H1 (cell line): ENCODE measurements around the gene SLC12A7. TPM values are rescaled to one million over a fixed set of nuclear protein-coding genes. Genes with fewer than 3 reads are reported as not detected.

Experiments
- CTCF ChIA-PET: fragments of 300-600 bp; sonication (Branson Sonifier 250); formaldehyde crosslinking; loops from one replicate; lab custom pipeline; 2021; ENCODE audit not compliant: partially characterized antibody; lab: Charles Lee
- POLR2A ChIA-PET: fragments of 300-600 bp; sonication (Branson Sonifier 250); formaldehyde crosslinking; loops from one replicate; lab custom pipeline; 2021; ENCODE audit warnings: inconsistent platforms; ENCODE audit not compliant: partially characterized antibody; lab: Charles Lee
- DNase-seq, 2 experiments: peaks; one replicate each; pipeline versions ENCODE4 v3.0.0 to v3.0.0-alpha.2; 2010 to 2022; ENCODE audit warnings: low spot score in 2 of 2, low read depth in 1 of 2, mixed read lengths in 1 of 2
- FAIRE-seq: peaks from 2 replicates; lab custom pipeline; 2011; peaks lifted over from hg19 to GRCh38; lab: Jason Lieb, UNC
- H2AFZ ChIP-seq: 2 replicates; pipeline ENCODE4 v1.8.1; 2012; ENCODE audit warnings: low read length, inconsistent platforms
- H2AK5ac ChIP-seq: 2 replicates; pipeline ENCODE4 v1.6.1; 2013; ENCODE audit warnings: low read depth, low read length
- H2BK120ac ChIP-seq: replicated peaks from 2 replicates; pipeline ENCODE3; 2013; ENCODE audit warnings: low read depth, low read length, inconsistent platforms
- H2BK12ac ChIP-seq: 2 replicates; pipeline ENCODE4 v1.6.1; 2013; ENCODE audit warnings: low read depth, low read length
- H2BK15ac ChIP-seq: 2 replicates; pipeline ENCODE4 v1.6.1; 2013; ENCODE audit warnings: low read length
- H2BK20ac ChIP-seq: 2 replicates; pipeline ENCODE4 v1.6.1; 2013; ENCODE audit warnings: low read length
- H2BK5ac ChIP-seq: 2 replicates; pipeline ENCODE4 v1.6.1; 2013; ENCODE audit warnings: low read depth, low read length
- H3K14ac ChIP-seq: 2 replicates; pipeline ENCODE4 v1.6.1; 2013; ENCODE audit warnings: inconsistent platforms; ENCODE audit not compliant: insufficient read length
- H3K18ac ChIP-seq: 2 replicates; pipeline ENCODE4 v1.6.1; 2013; ENCODE audit warnings: low read length; ENCODE audit errors: extremely low read depth
- H3K23ac ChIP-seq: 2 replicates; pipeline ENCODE4 v1.6.1; 2013; ENCODE audit warnings: inconsistent platforms; ENCODE audit not compliant: insufficient read length
- H3K23me2 ChIP-seq: 2 replicates; pipeline ENCODE4 v1.6.1; 2013; ENCODE audit warnings: low read depth, low read length
- H3K27ac ChIP-seq: 2 replicates; pipeline ENCODE4 v1.6.1; 2011; ENCODE audit warnings: low read depth, low read length, inconsistent platforms
- H3K27me3 ChIP-seq, 4 experiments: replicated peaks in 1 of 4; 1 replicate in 1 of 4; 2 replicates in 3 of 4; pipeline versions ENCODE4 v1.6.1 to v1.8.1; 2011 to 2013; ENCODE audit warnings: low read length in 3 of 4, mild to moderate bottlenecking in 3 of 4, inconsistent platforms in 2 of 4, mixed read lengths in 2 of 4, moderate library complexity in 1 of 4; ENCODE audit not compliant: control insufficient read depth in 3 of 4, insufficient read depth in 3 of 4; ENCODE audit errors: extremely low read depth in 1 of 4
- H3K36me3 ChIP-seq, 4 experiments: 2 replicates each; pipeline versions ENCODE4 v1.6.1 to v1.8.1; 2011 to 2013; ENCODE audit warnings: mild to moderate bottlenecking in 4 of 4, low read length in 3 of 4, moderate library complexity in 2 of 4, control low read depth in 1 of 4, inconsistent platforms in 1 of 4; ENCODE audit not compliant: insufficient read depth in 4 of 4, control insufficient read depth in 2 of 4
- H3K4ac ChIP-seq: replicated peaks from 2 replicates; pipeline ENCODE3; 2013; ENCODE audit warnings: low read length, low read depth, mixed read lengths, inconsistent platforms; ENCODE audit not compliant: insufficient read length
- H3K4me1 ChIP-seq, 4 experiments: replicated peaks in 1 of 4; 1 replicate in 1 of 4; 2 replicates in 3 of 4; pipeline versions ENCODE4 v1.6.1 to v1.8.1; 2011 to 2013; ENCODE audit warnings: low read length in 3 of 4, inconsistent platforms in 2 of 4, mixed read lengths in 1 of 4; ENCODE audit not compliant: insufficient read depth in 4 of 4, control insufficient read depth in 3 of 4
- H3K4me2 ChIP-seq, 2 experiments: 2 replicates each; pipeline versions ENCODE4 v1.6.1 to v1.8.1; 2011 to 2013; ENCODE audit warnings: low read depth in 2 of 2, low read length in 2 of 2, control low read depth in 1 of 2, inconsistent platforms in 1 of 2, mild to moderate bottlenecking in 1 of 2; ENCODE audit not compliant: insufficient read depth in 1 of 2
- H3K4me3 ChIP-seq, 4 experiments: fragments of 200-600, 300-600 bp in 1 of 4; sonication (generic), shearing (Covaris generic), sonication (Bioruptor Twin) in 1 of 4; 2 replicates each; pipeline versions ENCODE4 v1.5.1 to v1.8.1; 2011 to 2016; ENCODE audit warnings: low read length in 4 of 4, low read depth in 3 of 4, control low read depth in 2 of 4, inconsistent platforms in 2 of 4, mild to moderate bottlenecking in 2 of 4, mixed read lengths in 1 of 4, moderate library complexity in 1 of 4; ENCODE audit not compliant: insufficient read depth in 2 of 4; ENCODE audit errors: extremely low read depth in 1 of 4
- H3K56ac ChIP-seq: replicated peaks from 2 replicates; pipeline ENCODE3; 2013; ENCODE audit warnings: low read depth, mild to moderate bottlenecking, mixed read lengths, low read length, inconsistent platforms; ENCODE audit not compliant: insufficient read length
- H3K79me1 ChIP-seq: 2 replicates; pipeline ENCODE4 v1.6.1; 2013; ENCODE audit warnings: low read depth, low read length, control low read depth
- H3K79me2 ChIP-seq, 2 experiments: 2 replicates each; pipeline versions ENCODE4 v1.6.1 to v1.8.1; 2012 to 2013; ENCODE audit warnings: low read length in 2 of 2, mild to moderate bottlenecking in 2 of 2, inconsistent platforms in 1 of 2; ENCODE audit not compliant: insufficient read depth in 2 of 2, control insufficient read depth in 1 of 2
- H3K9ac ChIP-seq, 4 experiments: replicated peaks in 1 of 4; 1 replicate in 1 of 4; 2 replicates in 3 of 4; pipeline versions ENCODE4 v1.6.1 to v1.8.1; 2011 to 2013; ENCODE audit warnings: low read depth in 3 of 4, low read length in 3 of 4, control low read depth in 2 of 4, mild to moderate bottlenecking in 2 of 4, moderate library complexity in 2 of 4, inconsistent platforms in 1 of 4; ENCODE audit errors: extremely low read depth in 1 of 4
- H3K9me3 ChIP-seq, 2 experiments: 2 replicates each; pipeline versions ENCODE4 v1.6.1 to v1.8.1; 2012 to 2013; ENCODE audit warnings: mild to moderate bottlenecking in 2 of 2, moderate library complexity in 2 of 2, control low read depth in 1 of 2, inconsistent platforms in 1 of 2, low read depth in 1 of 2, low read length in 1 of 2, mixed read lengths in 1 of 2; ENCODE audit not compliant: insufficient read depth in 2 of 2
- H4K20me1 ChIP-seq, 2 experiments: replicated peaks in 1 of 2; 2 replicates each; pipeline versions ENCODE3 to v1.8.1; 2011 to 2013; ENCODE audit warnings: inconsistent platforms in 2 of 2, low read length in 2 of 2, mild to moderate bottlenecking in 1 of 2; ENCODE audit not compliant: insufficient read depth in 2 of 2, control insufficient read depth in 1 of 2
- H4K5ac ChIP-seq: 2 replicates; pipeline ENCODE4 v1.6.1; 2013; ENCODE audit warnings: low read length, low read depth, mixed read lengths, inconsistent platforms; ENCODE audit not compliant: insufficient read length
- H4K8ac ChIP-seq: 2 replicates; pipeline ENCODE4 v1.8.0; 2013; ENCODE audit warnings: mild to moderate bottlenecking, moderate library complexity, low read length, inconsistent platforms; ENCODE audit not compliant: insufficient read depth; ENCODE audit errors: extremely low read depth
- H4K91ac ChIP-seq: replicated peaks from 2 replicates; pipeline ENCODE3; 2013; ENCODE audit warnings: low read length, mixed read lengths, inconsistent platforms; ENCODE audit not compliant: insufficient read length
- CHD2 ChIP-seq: IDR thresholded peaks from 2 replicates; pipeline ENCODE4 v1.6.1; 2012; ENCODE audit warnings: low read length, improper control_type of control experiment
- HDAC2 ChIP-seq, 2 experiments: fragments of 300-600 bp in 1 of 2; sonication (generic) in 1 of 2; IDR thresholded peaks; 2 replicates each; pipeline ENCODE4 v1.6.1; 2011 to 2012; ENCODE audit warnings: low read depth in 2 of 2, low read length in 2 of 2, mild to moderate bottlenecking in 2 of 2, moderate library complexity in 2 of 2, borderline replicate concordance in 1 of 2, inconsistent platforms in 1 of 2
- KDM5A ChIP-seq: fragments of 200-600 bp; IDR thresholded peaks from 2 replicates; pipeline ENCODE4 v1.7.1; 2012; ENCODE audit warnings: mild to moderate bottlenecking, low read length, inconsistent platforms, mixed read lengths
- RAD21 ChIP-seq, 2 experiments: IDR thresholded peaks in 1 of 2; conservative IDR thresholded peaks in 1 of 2; 2 replicates each; pipeline ENCODE4 v1.6.1; 2011; ENCODE audit warnings: low read depth in 2 of 2, low read length in 2 of 2, improper control_type of control experiment in 1 of 2, inconsistent platforms in 1 of 2, mild to moderate bottlenecking in 1 of 2, moderate library complexity in 1 of 2
- SIRT6 ChIP-seq: IDR thresholded peaks from one replicate; pipeline ENCODE4 v1.7.1; 2012; ENCODE audit warnings: low read length, inconsistent platforms
- TBP ChIP-seq: IDR thresholded peaks from 2 replicates; pipeline ENCODE4 v1.6.1; 2011; ENCODE audit warnings: low read depth, low read length, improper control_type of control experiment
- WGBS, 2 experiments: shearing (Covaris generic) in 1 of 2; methylation state at CpG; one replicate each; pipeline versions ENCODE4 v1.1.6 to v1.1.7; 2013 to 2015; ENCODE audit warnings: low lambda C conversion rate in 2 of 2, mixed read lengths in 2 of 2, inconsistent platforms in 1 of 2, low coverage in 1 of 2, missing lambda C conversion rate in 1 of 2; ENCODE audit not compliant: insufficient replicate concordance in 2 of 2, insufficient coverage in 1 of 2, insufficient read length in 1 of 2; ENCODE audit errors: extremely low coverage in 1 of 2, missing lambda C conversion rate in 1 of 2; 5-methylcytosine and 5-hydroxymethylcytosine counted together
- polyA plus RNA-seq, 7 experiments: library from polyadenylated mRNA; depleted of rRNA in 3 of 7; stranded (reverse) in 5 of 7; unstranded in 2 of 7; fragments of >200 nt in 5 of 7; fragments of 200-250 nt in 2 of 7; gene quantifications; 1 replicate in 5 of 7; 2 replicates in 1 of 7; 4 replicates in 1 of 7; pipeline versions ENCODE4 v1.2.1 to v1.2.3, GENCODE V29; 2011 to 2013; ENCODE audit warnings: missing spikeins in 2 of 7, mixed read lengths in 2 of 7
- total RNA-seq: library from RNA; stranded (reverse); fragmentation: NEBNext Ultra II Directional; extraction: Animal tissue kit (Norgen Biotek cat#: 25700); gene quantifications from 2 replicates; pipeline ENCODE4 v1.2.1, GENCODE V29; 2021

Gene SLC12A7
- total and polyA plus RNA-seq, 2 of the 8 experiments (the other 6 are each of a cell fraction or from before 2014, with no cell fraction given): 23.5 to 39.7 TPM

- no peak overlapping the region for H3K9ac ChIP-seq
- no peak overlapping the region for H3K4me2 ChIP-seq
- H2BK5ac ChIP-seq: no peak overlapping the region
- no peak overlapping the region for H3K56ac ChIP-seq
- H3K4me3 ChIP-seq: no peak overlapping the region
- H3K23me2 ChIP-seq: peaks cover 71% of the 10 kb centered on the region; the same call in 1 of the 2 replicates
- H3K4ac ChIP-seq: no peak overlapping the region
- 83 to 100% methylated on average over 7 of the region's 7 CpGs for WGBS, 2 experiments
- H3K18ac ChIP-seq: no peak overlapping the region
- FAIRE-seq: no peak
- DNase-seq: no peak
- TF ChIP-seq HDAC2 (IDR thresholded peaks at IDR 0.05; ENCODE audit: borderline replicate concordance in 1 of 2, low read depth in 2 of 2, low read length in 2 of 2) (no peak), RAD21 (IDR thresholded peaks at IDR 0.05 in 1 of 2, conservative IDR thresholded peaks at IDR 0.05 in 1 of 2; ENCODE audit: low read depth in 2 of 2, low read length in 2 of 2) (no peak), KDM5A (no peak), SIRT6 (no peak), TBP (no peak), CHD2 (no peak)
- no peak overlapping the region for H3K23ac ChIP-seq
- H2AFZ ChIP-seq: no peak overlapping the region
- H3K79me1 ChIP-seq: no peaks in the 10 kb centered on the region
- H3K27ac ChIP-seq: no peak overlapping the region
- CTCF ChIA-PET: no interaction called here
- no peaks in the 10 kb centered on the region; a peak in 1 of 7 replicates for H3K4me1 ChIP-seq
- H2BK20ac ChIP-seq: no peak overlapping the region
- no peaks in the 10 kb centered on the region for H3K79me2 ChIP-seq
- H3K36me3 ChIP-seq: no peaks in the 10 kb centered on the region
- no peak overlapping the region for H3K14ac ChIP-seq
- H4K91ac ChIP-seq: no peak overlapping the region
- no peak overlapping the region for H4K5ac ChIP-seq
- H2AK5ac ChIP-seq: no peak overlapping the region
- H3K9me3 ChIP-seq: peaks cover 10 to 50% of the 10 kb centered on the region in 2 experiments
- peaks cover 0 to 15% of the 10 kb centered on the region in 2 experiments for H4K20me1 ChIP-seq
- H3K27me3 ChIP-seq: no peaks in the 10 kb centered on the region
- no peak overlapping the region for H2BK120ac ChIP-seq
- no peak overlapping the region for H2BK12ac ChIP-seq
- no peak overlapping the region for H2BK15ac ChIP-seq
- POLR2A ChIA-PET: no interaction called here
- H4K8ac ChIP-seq: no peak overlapping the region
Measured at GRCh38 chr5:1043327-1043726, 68.5 kb downstream of the SLC12A7 start.
